Activated naive CD8-positive, alpha-beta T cell treated with anti-CD3 and anti-CD28 coated beads, Interleukin-2, amount 50 U/mL, for 24 hours (primary cell): ENCODE results near the gene KCNK5.

Experiments used
- ATAC-seq: fragments of 150-1000 bp; cut with Tn5 transposase; one replicate; pipeline ENCODE4 v1.10.0; 2021
- DNase-seq: peaks from one replicate; pipeline ENCODE4 v3.0.0; 2021
- H3K27ac Mint-ChIP-seq: one replicate; pipeline ENCODE4 v1.8.0; 2021; ENCODE audit warnings: mild to moderate bottlenecking, mixed read lengths
- H3K27me3 Mint-ChIP-seq: one replicate; pipeline ENCODE4 v1.8.0; 2021; ENCODE audit warnings: mixed read lengths
- H3K36me3 Mint-ChIP-seq: one replicate; pipeline ENCODE4 v1.8.0; 2021; ENCODE audit warnings: low read depth, mixed read lengths
- H3K4me1 Mint-ChIP-seq: one replicate; pipeline ENCODE4 v1.8.0; 2021; ENCODE audit warnings: mixed read lengths
- H3K4me3 Mint-ChIP-seq: one replicate; pipeline ENCODE4 v1.8.0; 2021; ENCODE audit warnings: mild to moderate bottlenecking, moderate library complexity, mixed read lengths
- H3K9me3 Mint-ChIP-seq: one replicate; pipeline ENCODE4 v1.8.0; 2021; ENCODE audit warnings: mixed read lengths

KCNK5 gene

GRCh38 chr6:39256294-39256940, 27.1 kb upstream of the KCNK5 start:
- no peaks in the 10 kb centered on the region for H3K36me3 Mint-ChIP-seq
- no peak overlapping the region for H3K4me3 Mint-ChIP-seq
- no peak overlapping the region for H3K27ac Mint-ChIP-seq
- DNase-seq (no peak), ATAC-seq (no peak)
- H3K9me3 Mint-ChIP-seq: peaks cover 8% of the 10 kb centered on the region
- H3K27me3 Mint-ChIP-seq: peaks cover 18% of the 10 kb centered on the region
- peaks cover 6% of the 10 kb centered on the region for H3K4me1 Mint-ChIP-seq

- peaks cover 6% of the 10 kb centered on the region for H3K4me1 Mint-ChIP-seq
- H3K27ac Mint-ChIP-seq: no peak overlapping the region
- ATAC-seq: no peak
Measured at GRCh38 chr6:39254999-39255535, 25.8 kb upstream of the KCNK5 start.

GRCh38 chr6:39251406-39251805, 22.1 kb upstream of the KCNK5 start:
- Mint-ChIP-seq H3K4me3 (no peak overlapping the region), H3K9me3 (peaks cover 8% of the 10 kb centered on the region), H3K27me3 (peaks cover 5% of the 10 kb centered on the region), H3K4me1 (peaks cover 9% of the 10 kb centered on the region), H3K36me3 (no peaks in the 10 kb centered on the region), H3K27ac (no peak overlapping the region)
- DNase-seq: no peak
- no peak for ATAC-seq

More at GRCh38 chr6:39254999-39255535, 25.8 kb upstream of the KCNK5 start:
- H3K36me3 Mint-ChIP-seq: no peaks in the 10 kb centered on the region
- H3K27me3 Mint-ChIP-seq: peaks cover 10% of the 10 kb centered on the region
- peaks cover 8% of the 10 kb centered on the region for H3K9me3 Mint-ChIP-seq
- DNase-seq: no peak
- H3K4me3 Mint-ChIP-seq: no peak overlapping the region

GRCh38 chr6:39250507-39250906, 21.2 kb upstream of the KCNK5 start:
- peaks cover 8% of the 10 kb centered on the region for H3K9me3 Mint-ChIP-seq
- H3K36me3 Mint-ChIP-seq: no peaks in the 10 kb centered on the region
- peaks cover 9% of the 10 kb centered on the region for H3K4me1 Mint-ChIP-seq
- ATAC-seq (no peak), DNase-seq (no peak)
- H3K4me3 Mint-ChIP-seq: no peak overlapping the region
- H3K27ac Mint-ChIP-seq: no peak overlapping the region
- peaks cover 2% of the 10 kb centered on the region for H3K27me3 Mint-ChIP-seq

GRCh38 chr6:39249278-39249677, 20.0 kb upstream of the KCNK5 start:
- no peak overlapping the region for H3K4me3 Mint-ChIP-seq
- H3K4me1 Mint-ChIP-seq: peaks cover 3% of the 10 kb centered on the region
- ATAC-seq (no peak), DNase-seq (no peak)
- H3K27me3 Mint-ChIP-seq: peaks cover 2% of the 10 kb centered on the region
- H3K27ac Mint-ChIP-seq: no peak overlapping the region
- peaks cover 5% of the 10 kb centered on the region for H3K9me3 Mint-ChIP-seq
- H3K36me3 Mint-ChIP-seq: no peaks in the 10 kb centered on the region

- Mint-ChIP-seq H3K27ac (no peak overlapping the region), H3K4me3 (no peak overlapping the region), H3K36me3 (no peaks in the 10 kb centered on the region), H3K9me3 (no peaks in the 10 kb centered on the region), H3K27me3 (peaks cover 2% of the 10 kb centered on the region), H3K4me1 (peaks cover 3% of the 10 kb centered on the region)
- ATAC-seq: no peak
- DNase-seq: no peak
Measured at GRCh38 chr6:39247667-39248194, 18.5 kb upstream of the KCNK5 start.

GRCh38 chr6:39243809-39244208, 14.5 kb upstream of the KCNK5 start:
- Mint-ChIP-seq H3K27me3 (no peaks in the 10 kb centered on the region), H3K9me3 (no peaks in the 10 kb centered on the region), H3K36me3 (no peaks in the 10 kb centered on the region), H3K27ac (no peak overlapping the region), H3K4me1 (peaks cover 3% of the 10 kb centered on the region), H3K4me3 (no peak overlapping the region)
- DNase-seq (no peak), ATAC-seq (no peak)

- Mint-ChIP-seq H3K4me1 (no peaks in the 10 kb centered on the region), H3K27ac (no peak overlapping the region), H3K36me3 (no peaks in the 10 kb centered on the region), H3K27me3 (no peaks in the 10 kb centered on the region), H3K4me3 (no peak overlapping the region), H3K9me3 (no peaks in the 10 kb centered on the region)
- DNase-seq: no peak
- no peak for ATAC-seq
Measured at GRCh38 chr6:39240155-39240757, 11.0 kb upstream of the KCNK5 start.

- H3K36me3 Mint-ChIP-seq: no peaks in the 10 kb centered on the region
- no peak overlapping the region for H3K4me3 Mint-ChIP-seq
- no peak for ATAC-seq
- H3K4me1 Mint-ChIP-seq: no peaks in the 10 kb centered on the region
- H3K27me3 Mint-ChIP-seq: no peaks in the 10 kb centered on the region
- H3K27ac Mint-ChIP-seq: no peak overlapping the region
- no peak for DNase-seq
- H3K9me3 Mint-ChIP-seq: no peaks in the 10 kb centered on the region
Measured at GRCh38 chr6:39239527-39240154, 10.4 kb upstream of the KCNK5 start.

- no peaks in the 10 kb centered on the region for H3K27me3 Mint-ChIP-seq
- no peak for ATAC-seq
- no peak overlapping the region for H3K4me3 Mint-ChIP-seq
- H3K9me3 Mint-ChIP-seq: no peaks in the 10 kb centered on the region
- no peak overlapping the region for H3K27ac Mint-ChIP-seq
- no peak for DNase-seq
- H3K4me1 Mint-ChIP-seq: no peaks in the 10 kb centered on the region
- H3K36me3 Mint-ChIP-seq: no peaks in the 10 kb centered on the region
Measured at GRCh38 chr6:39236742-39237141, 7.5 kb upstream of the KCNK5 start.

GRCh38 chr6:39233333-39233732, 4.1 kb upstream of the KCNK5 start:
- Mint-ChIP-seq H3K4me3 (no peak overlapping the region), H3K9me3 (no peaks in the 10 kb centered on the region), H3K27ac (no peak overlapping the region), H3K27me3 (peaks cover 3% of the 10 kb centered on the region), H3K4me1 (peaks cover 5% of the 10 kb centered on the region), H3K36me3 (peaks cover 2% of the 10 kb centered on the region)
- DNase-seq (no peak), ATAC-seq (no peak)

- Mint-ChIP-seq H3K27me3 (peaks cover 3% of the 10 kb centered on the region), H3K4me1 (peaks cover 14% of the 10 kb centered on the region), H3K36me3 (peaks cover 7% of the 10 kb centered on the region), H3K27ac (no peak overlapping the region), H3K9me3 (no peaks in the 10 kb centered on the region), H3K4me3 (no peak overlapping the region)
- DNase-seq (no peak), ATAC-seq (no peak)
Measured at GRCh38 chr6:39231521-39232243, 2.4 kb upstream of the KCNK5 start.

GRCh38 chr6:39230654-39231035, 1.4 kb upstream of the KCNK5 start:
- H3K27ac Mint-ChIP-seq: no peak overlapping the region
- no peak overlapping the region for H3K4me3 Mint-ChIP-seq
- peaks cover 23% of the 10 kb centered on the region for H3K4me1 Mint-ChIP-seq
- H3K27me3 Mint-ChIP-seq: peaks cover 3% of the 10 kb centered on the region
- peaks cover 15% of the 10 kb centered on the region for H3K36me3 Mint-ChIP-seq
- no peaks in the 10 kb centered on the region for H3K9me3 Mint-ChIP-seq
- ATAC-seq (no peak), DNase-seq (no peak)

GRCh38 chr6:39228111-39228971, 934 bp downstream of the KCNK5 start:
- DNase-seq (peak; percentile 64), ATAC-seq (peak; percentile 22)
- H3K27ac Mint-ChIP-seq: peak overlapping the region; percentile 70
- H3K9me3 Mint-ChIP-seq: no peaks in the 10 kb centered on the region
- peak overlapping the region; percentile 83 for H3K4me3 Mint-ChIP-seq
- H3K27me3 Mint-ChIP-seq: peaks cover 3% of the 10 kb centered on the region
- H3K4me1 Mint-ChIP-seq: peaks cover 46% of the 10 kb centered on the region
- H3K36me3 Mint-ChIP-seq: peaks cover 35% of the 10 kb centered on the region
